Vagina (tissue), 2 donors: ENCODE data around the gene C1QTNF1. TPM values are rescaled to one million over a fixed set of nuclear protein-coding genes. Genes with fewer than 3 reads are reported as not detected.

Source experiments
- DNase-seq, 2 donors: peaks; one replicate each; pipeline ENCODE4 v3.0.0-alpha.2; 2017; ENCODE audit errors: extremely low spot score in 2 of 2
- H3K27ac ChIP-seq: fragments of 200-600 bp; sonication (generic); one replicate; pipeline ENCODE4 v1.5.1; 2019
- H3K27me3 ChIP-seq: fragments of 200-600 bp; sonication (generic); one replicate; pipeline ENCODE4 v1.5.1; 2019
- H3K36me3 ChIP-seq, 2 donors: fragments of 200-600 bp; sonication (generic); one replicate each; pipeline ENCODE4 v1.5.1; 2017 to 2019
- H3K4me1 ChIP-seq: fragments of 200-600 bp; sonication (generic); one replicate; pipeline ENCODE4 v1.5.1; 2019
- H3K4me3 ChIP-seq, 2 donors: fragments of 200-600 bp; sonication (generic); 1 replicate in 1 of 2; 2 replicates in 1 of 2; pipeline ENCODE4 v1.5.1; 2016 to 2019
- H3K9me3 ChIP-seq: fragments of 200-600 bp; sonication (generic); one replicate; pipeline ENCODE4 v1.5.1; 2019
- POLR2A ChIP-seq, 2 donors: fragments of 450-650 bp; IDR thresholded peaks; one replicate each; pipeline ENCODE4 v1.6.1; 2017; ENCODE audit warnings: antibody characterized with exemption in 2 of 2, mild to moderate bottlenecking in 2 of 2, moderate library complexity in 2 of 2
- POLR2AphosphoS5 ChIP-seq, 2 donors: sonication (generic); formaldehyde crosslinking; IDR thresholded peaks; one replicate each; pipeline ENCODE4 v1.9.0; 2017; ENCODE audit warnings: antibody characterized with exemption in 2 of 2, mild to moderate bottlenecking in 2 of 2, low read depth in 1 of 2; ENCODE audit not compliant: insufficient read depth in 1 of 2
- intact Hi-C: fragments of 100-400 bp; cut with DNase I; formaldehyde crosslinking; loops from one replicate; pipeline ENCODE4 v1.15.1; 2023
- total RNA-seq: library from RNA; depleted of rRNA; stranded (reverse); fragments of >200 nt; gene quantifications from one replicate; pipeline ENCODE4 v1.2.3, GENCODE V29; 2016
- TF ChIP-seq, protein P1 (sequence below), 3 experiments: fragments of 450-650 bp in 2 of 3; fragments of 200-600 bp in 1 of 3; sonication (generic) in 1 of 3; IDR thresholded peaks; one replicate each; pipeline ENCODE4 v1.5.1; 2017 to 2019; ENCODE audit warnings: antibody characterized with exemption in 3 of 3, mild to moderate bottlenecking in 2 of 3, moderate library complexity in 2 of 3

C1QTNF1 gene
- total RNA-seq, 1 donor from 2014 or later: 30.7 TPM

DNA sequence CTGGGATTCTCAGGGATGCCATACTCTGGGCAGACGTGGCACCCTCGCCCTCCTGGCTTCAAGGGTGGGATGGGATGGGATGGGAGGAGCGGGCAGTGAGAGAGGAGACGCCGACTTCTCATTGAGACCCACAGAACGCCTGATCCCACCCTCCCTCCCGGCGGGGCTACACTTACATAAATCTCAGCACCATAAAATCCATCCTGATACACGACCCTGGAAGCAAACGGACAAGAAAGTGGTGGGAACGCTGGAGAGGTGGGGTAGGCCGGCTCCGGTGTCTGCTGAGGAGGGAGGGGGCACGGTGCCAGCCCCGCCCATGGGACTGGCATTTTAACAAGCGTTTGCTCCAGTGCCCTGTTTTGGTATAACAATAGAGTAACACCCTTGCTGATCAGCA, 72.5 kb downstream of the C1QTNF1 start:
- H3K27me3 ChIP-seq: peaks cover 12% of the 10 kb centered on the region
- H3K36me3 ChIP-seq: no peaks in the 10 kb centered on the region
- H3K4me1 ChIP-seq: peaks cover 13% of the 10 kb centered on the region
- no peak overlapping the region for H3K4me3 ChIP-seq
- DNase-seq: no peak
- no peak overlapping the region for H3K27ac ChIP-seq
- TF ChIP-seq POLR2AphosphoS5 (IDR thresholded peaks at IDR 0.05; ENCODE audit: insufficient read depth in 1 of 2, low read depth in 1 of 2): no peak
- TF ChIP-seq POLR2A (IDR thresholded peaks at IDR 0.05): no peak
- TF ChIP-seq, protein P1, sequence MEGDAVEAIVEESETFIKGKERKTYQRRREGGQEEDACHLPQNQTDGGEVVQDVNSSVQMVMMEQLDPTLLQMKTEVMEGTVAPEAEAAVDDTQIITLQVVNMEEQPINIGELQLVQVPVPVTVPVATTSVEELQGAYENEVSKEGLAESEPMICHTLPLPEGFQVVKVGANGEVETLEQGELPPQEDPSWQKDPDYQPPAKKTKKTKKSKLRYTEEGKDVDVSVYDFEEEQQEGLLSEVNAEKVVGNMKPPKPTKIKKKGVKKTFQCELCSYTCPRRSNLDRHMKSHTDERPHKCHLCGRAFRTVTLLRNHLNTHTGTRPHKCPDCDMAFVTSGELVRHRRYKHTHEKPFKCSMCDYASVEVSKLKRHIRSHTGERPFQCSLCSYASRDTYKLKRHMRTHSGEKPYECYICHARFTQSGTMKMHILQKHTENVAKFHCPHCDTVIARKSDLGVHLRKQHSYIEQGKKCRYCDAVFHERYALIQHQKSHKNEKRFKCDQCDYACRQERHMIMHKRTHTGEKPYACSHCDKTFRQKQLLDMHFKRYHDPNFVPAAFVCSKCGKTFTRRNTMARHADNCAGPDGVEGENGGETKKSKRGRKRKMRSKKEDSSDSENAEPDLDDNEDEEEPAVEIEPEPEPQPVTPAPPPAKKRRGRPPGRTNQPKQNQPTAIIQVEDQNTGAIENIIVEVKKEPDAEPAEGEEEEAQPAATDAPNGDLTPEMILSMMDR (IDR thresholded peaks at IDR 0.05): no peak
- H3K9me3 ChIP-seq: no peaks in the 10 kb centered on the region
- intact Hi-C loops: no loop called here

DNA sequence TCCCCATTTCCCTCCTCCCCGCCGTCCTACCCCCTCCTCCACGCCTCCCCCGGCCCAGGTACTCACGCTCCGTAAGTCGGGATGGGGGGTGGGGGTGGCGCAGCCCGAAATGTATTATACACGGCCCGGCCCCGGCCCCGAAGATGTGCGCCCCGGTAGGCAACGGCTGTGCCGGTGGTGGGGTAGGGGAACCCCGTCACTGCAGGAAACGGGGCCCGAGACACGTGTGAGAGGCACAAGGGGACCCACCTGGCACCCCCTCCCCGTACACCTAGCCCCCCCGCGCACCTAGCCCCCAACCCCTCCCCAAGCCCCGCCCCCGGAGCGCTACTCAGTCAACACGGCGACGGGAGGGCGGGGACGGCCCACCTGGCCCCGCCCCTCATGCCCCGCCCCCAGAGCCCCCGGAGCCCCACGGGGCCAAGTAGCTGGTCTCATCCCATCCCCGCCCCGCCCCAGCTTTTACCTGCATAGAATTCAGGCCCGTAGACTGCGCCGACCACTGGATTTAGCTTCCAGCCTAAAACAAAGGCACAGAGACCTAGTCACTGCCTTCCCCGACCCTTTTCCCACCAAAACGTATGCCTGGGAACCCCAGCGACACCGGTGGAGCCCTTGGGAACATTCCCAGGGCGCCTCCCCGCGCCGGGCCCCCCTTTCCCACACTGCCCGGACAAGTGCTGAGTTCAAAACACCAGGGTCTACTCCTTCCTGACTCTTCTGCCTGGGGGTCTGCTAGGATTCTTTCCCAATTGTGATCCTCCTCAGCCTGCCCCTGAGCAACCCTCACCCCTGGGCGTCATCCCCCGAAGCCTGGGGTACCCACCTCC, 73.5 kb downstream of the C1QTNF1 start:
- H3K27me3 ChIP-seq: peaks cover 12% of the 10 kb centered on the region

DNA sequence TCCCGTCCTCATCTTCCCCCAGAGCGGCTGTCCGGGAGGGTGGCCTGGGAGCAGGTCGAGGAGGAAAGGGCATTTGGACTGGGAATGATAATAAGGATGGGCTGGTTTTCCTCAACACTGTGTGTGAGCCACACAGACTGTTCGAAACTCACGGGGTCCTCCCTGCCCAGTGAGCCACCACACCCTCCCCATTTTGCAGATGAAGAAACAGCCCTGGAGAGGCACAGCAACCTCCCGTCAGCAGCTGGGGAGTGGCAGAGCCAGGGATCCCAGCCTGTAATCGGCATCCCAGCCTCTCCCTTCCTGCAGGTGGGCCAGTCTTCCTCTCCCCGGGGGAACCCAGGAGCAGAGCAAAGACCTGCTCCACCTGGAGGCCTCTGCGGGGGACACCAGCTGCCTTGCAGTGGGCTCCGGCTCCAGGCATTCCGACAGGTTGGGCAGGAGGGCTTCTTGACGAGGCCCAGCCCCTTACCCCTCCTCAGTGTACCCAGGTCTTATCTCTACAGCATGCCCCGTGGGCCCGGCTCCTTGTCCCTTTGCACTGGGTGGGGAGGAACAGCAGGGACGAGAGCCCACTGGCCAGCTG, 74.4 kb downstream of the C1QTNF1 start:
- Histone ChIP-seq H3K9me3 (no peaks in the 10 kb centered on the region), H3K36me3 (no peaks in the 10 kb centered on the region), H3K4me3 (no peak overlapping the region), H3K27me3 (peaks cover 12% of the 10 kb centered on the region), H3K27ac (no peak overlapping the region), H3K4me1 (peaks cover 13% of the 10 kb centered on the region)
- intact Hi-C loops: no loop called here
- DNase-seq: no peak
- TF ChIP-seq POLR2AphosphoS5 (IDR thresholded peaks at IDR 0.05; ENCODE audit: insufficient read depth in 1 of 2, low read depth in 1 of 2) (no peak), POLR2A (IDR thresholded peaks at IDR 0.05) (no peak)
- TF ChIP-seq, protein P1 (IDR thresholded peaks at IDR 0.05): no peak

More for the DNA sequence above, 73.5 kb downstream of the C1QTNF1 start:
- Histone ChIP-seq H3K36me3 (no peaks in the 10 kb centered on the region), H3K4me3 (no peak overlapping the region), H3K9me3 (no peaks in the 10 kb centered on the region), H3K27ac (no peak overlapping the region), H3K4me1 (peaks cover 13% of the 10 kb centered on the region)
- intact Hi-C loops: no loop called here
- DNase-seq: no peak
- TF ChIP-seq POLR2AphosphoS5 (IDR thresholded peaks at IDR 0.05; ENCODE audit: insufficient read depth in 1 of 2, low read depth in 1 of 2): no peak
- no peak for TF ChIP-seq POLR2A (IDR thresholded peaks at IDR 0.05)
- TF ChIP-seq, protein P1 (IDR thresholded peaks at IDR 0.05): no peak

Other genes starting within 250 kb of the C1QTNF1 start
- 62.9 TPM for gene CYTH1, start 241.9 kb upstream of the C1QTNF1 start, total RNA-seq
- 71.2 TPM for gene USP36, start 183.4 kb upstream of the C1QTNF1 start, total RNA-seq
- gene CEP295NL, start 121.0 kb upstream of the C1QTNF1 start, total RNA-seq: 7.9 TPM
- 181 TPM for gene TIMP2, start 98.8 kb upstream of the C1QTNF1 start, total RNA-seq
- 488 TPM for gene LGALS3BP, start 44.2 kb upstream of the C1QTNF1 start, total RNA-seq
- gene CANT1, start 14.4 kb upstream of the C1QTNF1 start, total RNA-seq: 23.1 TPM
- gene ENGASE, start 50.7 kb downstream of the C1QTNF1 start, total RNA-seq: 13.8 TPM